Gastrocnemius medialis (tissue), 4 donors: ENCODE measurements around the gene PRICKLE2. TPM values are rescaled to one million over a fixed set of nuclear protein-coding genes. Genes with fewer than 3 reads are reported as not detected.

Source experiments
- ATAC-seq, 2 donors: fragments of 150-250 bp; one replicate each; pipeline ENCODE4 v1.9.1; 2016
- DNase-seq, 2 donors: peaks; one replicate each; pipeline ENCODE4 v3.0.0-alpha.2; 2019
- H3K27ac ChIP-seq, 4 donors: fragments of 200-600 bp; sonication (generic); 1 replicate in 1 of 4; 2 replicates in 3 of 4; pipeline ENCODE4 v1.5.1; 2016 to 2018; ENCODE audit warnings: mild to moderate bottlenecking in 2 of 4, moderate library complexity in 1 of 4
- H3K27me3 ChIP-seq, 3 donors: fragments of 200-600 bp; sonication (generic) in 2 of 3; 1 replicate in 1 of 3; 2 replicates in 2 of 3; pipeline versions ENCODE4 v1.5.1 to v1.6.0; 2016 to 2019; ENCODE audit warnings: mild to moderate bottlenecking in 1 of 3, moderate library complexity in 1 of 3
- H3K36me3 ChIP-seq, 2 donors: fragments of 200-600 bp; sonication (generic) in 1 of 2; one replicate each; pipeline ENCODE4 v1.5.1; 2017 to 2018
- H3K4me1 ChIP-seq, 2 donors: fragments of 200-600 bp; sonication (generic) in 1 of 2; one replicate each; pipeline ENCODE4 v1.5.1; 2016 to 2017; ENCODE audit warnings: mild to moderate bottlenecking in 2 of 2
- H3K4me3 ChIP-seq, 4 donors: fragments of 200-600 bp; sonication (generic) in 3 of 4; 1 replicate in 1 of 4; 2 replicates in 3 of 4; pipeline ENCODE4 v1.5.1; 2016 to 2019; ENCODE audit warnings: mild to moderate bottlenecking in 2 of 4
- H3K9me3 ChIP-seq, 3 donors: fragments of 200-600 bp; sonication (generic) in 2 of 3; 1 replicate in 1 of 3; 2 replicates in 2 of 3; pipeline ENCODE4 v1.5.1; 2016 to 2019
- POLR2A ChIP-seq, 2 donors: fragments of 450-650 bp; IDR thresholded peaks; one replicate each; pipeline ENCODE4 v1.6.1; 2017; ENCODE audit warnings: antibody characterized with exemption in 2 of 2, mild to moderate bottlenecking in 2 of 2, moderate library complexity in 2 of 2
- in situ Hi-C, 4 donors: fragments of 200-750 bp; cut with MboI; loops; one replicate each; pipeline versions ENCODE4 v1.15.0 to v1.8.0; 2017; ENCODE audit warnings: low sequenced_read_pairs in 4 of 4
- intact Hi-C: fragments of 100-400 bp; cut with DNase I; formaldehyde crosslinking; loops from one replicate; pipeline ENCODE4 v1.15.1; 2023; ENCODE audit warnings: low total_unique reads
- total RNA-seq, 4 donors: library from RNA; depleted of rRNA; stranded (reverse); fragments of >200 nt; gene quantifications; one replicate each; pipeline versions ENCODE4 v1.1.0 to v1.2.3, GENCODE V29; 2016
- TF ChIP-seq, protein P1 (sequence below), 5 experiments: fragments of 450-650 bp in 3 of 5; fragments of 200-600 bp in 2 of 5; sonication (generic) in 2 of 5; IDR thresholded peaks in 4 of 5; conservative IDR thresholded peaks in 1 of 5; 1 replicate in 4 of 5; 2 replicates in 1 of 5; pipeline ENCODE4 v1.5.1; 2016 to 2019; ENCODE audit warnings: antibody characterized with exemption in 5 of 5, mild to moderate bottlenecking in 3 of 5, moderate library complexity in 3 of 5

Gene PRICKLE2
- total RNA-seq, 4 donors from 2014 or later = 3.6 to 6.7 (median 4.6) TPM

DNA sequence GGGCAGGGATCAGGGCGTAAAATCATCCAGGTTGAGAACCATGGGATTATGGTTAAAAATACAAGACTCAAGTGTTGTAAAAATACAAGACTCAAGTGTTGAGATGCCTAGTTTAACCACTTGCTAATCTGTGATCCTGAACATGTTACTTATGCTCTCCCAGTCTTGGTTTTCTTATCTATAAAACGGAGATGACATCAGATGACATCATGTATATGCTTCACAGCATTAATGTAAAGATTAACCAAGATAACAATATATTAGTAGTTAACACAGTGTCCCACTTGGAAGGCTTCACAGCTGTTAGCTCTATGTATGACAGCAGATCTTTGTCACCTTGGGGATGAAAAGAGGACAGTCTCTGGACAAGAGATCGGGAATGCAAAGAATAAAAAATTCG, 96.2 kb downstream of the PRICKLE2 start:
- no peak for ATAC-seq
- Histone ChIP-seq H3K4me1 (no peaks in the 10 kb centered on the region), H3K27ac (no peak overlapping the region), H3K9me3 (no peaks in the 10 kb centered on the region), H3K36me3 (no peaks in the 10 kb centered on the region), H3K27me3 (no peaks in the 10 kb centered on the region), H3K4me3 (no peak overlapping the region)
- in situ Hi-C loops (no loop called here), intact Hi-C loops (no loop called here)
- DNase-seq = no peak
- no peak for TF ChIP-seq POLR2A (IDR thresholded peaks at IDR 0.05)
- TF ChIP-seq, protein P1, sequence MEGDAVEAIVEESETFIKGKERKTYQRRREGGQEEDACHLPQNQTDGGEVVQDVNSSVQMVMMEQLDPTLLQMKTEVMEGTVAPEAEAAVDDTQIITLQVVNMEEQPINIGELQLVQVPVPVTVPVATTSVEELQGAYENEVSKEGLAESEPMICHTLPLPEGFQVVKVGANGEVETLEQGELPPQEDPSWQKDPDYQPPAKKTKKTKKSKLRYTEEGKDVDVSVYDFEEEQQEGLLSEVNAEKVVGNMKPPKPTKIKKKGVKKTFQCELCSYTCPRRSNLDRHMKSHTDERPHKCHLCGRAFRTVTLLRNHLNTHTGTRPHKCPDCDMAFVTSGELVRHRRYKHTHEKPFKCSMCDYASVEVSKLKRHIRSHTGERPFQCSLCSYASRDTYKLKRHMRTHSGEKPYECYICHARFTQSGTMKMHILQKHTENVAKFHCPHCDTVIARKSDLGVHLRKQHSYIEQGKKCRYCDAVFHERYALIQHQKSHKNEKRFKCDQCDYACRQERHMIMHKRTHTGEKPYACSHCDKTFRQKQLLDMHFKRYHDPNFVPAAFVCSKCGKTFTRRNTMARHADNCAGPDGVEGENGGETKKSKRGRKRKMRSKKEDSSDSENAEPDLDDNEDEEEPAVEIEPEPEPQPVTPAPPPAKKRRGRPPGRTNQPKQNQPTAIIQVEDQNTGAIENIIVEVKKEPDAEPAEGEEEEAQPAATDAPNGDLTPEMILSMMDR (IDR thresholded peaks at IDR 0.05 in 4 of 5, conservative IDR thresholded peaks at IDR 0.05 in 1 of 5) = no peak

DNA sequence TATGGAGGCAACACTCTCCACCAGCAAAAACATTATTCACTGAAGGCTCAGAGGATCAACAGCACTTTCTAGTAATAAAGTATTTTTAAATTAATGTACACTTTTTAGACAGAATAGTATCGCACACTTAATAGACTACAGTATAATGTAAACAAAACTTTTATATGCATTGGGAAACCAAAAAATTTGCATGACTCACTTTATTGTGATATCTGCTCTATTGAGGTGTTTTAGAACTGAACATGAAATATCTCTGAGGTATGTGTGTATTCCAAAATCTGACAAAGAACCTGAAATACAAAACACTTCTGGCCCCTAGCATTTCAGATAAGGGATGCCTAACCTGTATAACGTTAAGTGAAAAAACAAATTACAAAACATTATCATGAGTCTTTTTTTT, 99.7 kb downstream of the PRICKLE2 start:
- H3K4me3 ChIP-seq = no peak overlapping the region
- intact Hi-C loops = no loop called here

DNA sequence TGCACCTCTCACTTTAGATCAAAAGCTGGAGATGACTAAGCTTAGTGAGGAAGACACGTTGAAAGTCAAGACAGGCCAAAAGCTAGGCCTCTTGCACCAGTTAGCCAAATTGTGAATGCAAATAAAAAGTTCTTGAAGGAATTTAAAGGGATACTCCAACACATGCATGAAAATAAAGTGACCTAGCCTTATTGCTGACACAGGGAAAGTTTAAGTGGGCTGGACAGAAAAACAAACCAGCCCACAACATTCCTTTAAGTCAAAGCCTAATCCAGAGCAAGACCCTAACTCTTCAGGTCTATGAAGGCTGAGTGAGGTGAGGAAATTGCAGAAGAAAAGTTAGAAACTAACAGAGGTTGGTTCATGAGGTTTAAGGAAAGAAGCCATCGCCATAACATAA, 101.3 kb downstream of the PRICKLE2 start:
- H3K9me3 ChIP-seq = no peaks in the 10 kb centered on the region
- no peak for DNase-seq
- TF ChIP-seq, protein P1 (IDR thresholded peaks at IDR 0.05 in 4 of 5, conservative IDR thresholded peaks at IDR 0.05 in 1 of 5) = no peak
- TF ChIP-seq POLR2A (IDR thresholded peaks at IDR 0.05) = no peak
- ATAC-seq = no peak
- in situ Hi-C loops = no loop called here
- no peaks in the 10 kb centered on the region for H3K4me1 ChIP-seq
- H3K27me3 ChIP-seq = no peaks in the 10 kb centered on the region
- H3K27ac ChIP-seq = no peak overlapping the region
- intact Hi-C loops = no loop called here
- no peaks in the 10 kb centered on the region for H3K36me3 ChIP-seq
- no peak overlapping the region for H3K4me3 ChIP-seq

More for the DNA sequence above, 99.7 kb downstream of the PRICKLE2 start:
- in situ Hi-C loops = no loop called here
- Histone ChIP-seq H3K27ac (no peak overlapping the region), H3K4me1 (no peaks in the 10 kb centered on the region), H3K9me3 (no peaks in the 10 kb centered on the region), H3K27me3 (no peaks in the 10 kb centered on the region), H3K36me3 (no peaks in the 10 kb centered on the region)
- ATAC-seq (no peak), DNase-seq (no peak)
- TF ChIP-seq, protein P1 (IDR thresholded peaks at IDR 0.05 in 4 of 5, conservative IDR thresholded peaks at IDR 0.05 in 1 of 5) = no peak
- no peak for TF ChIP-seq POLR2A (IDR thresholded peaks at IDR 0.05)

DNA sequence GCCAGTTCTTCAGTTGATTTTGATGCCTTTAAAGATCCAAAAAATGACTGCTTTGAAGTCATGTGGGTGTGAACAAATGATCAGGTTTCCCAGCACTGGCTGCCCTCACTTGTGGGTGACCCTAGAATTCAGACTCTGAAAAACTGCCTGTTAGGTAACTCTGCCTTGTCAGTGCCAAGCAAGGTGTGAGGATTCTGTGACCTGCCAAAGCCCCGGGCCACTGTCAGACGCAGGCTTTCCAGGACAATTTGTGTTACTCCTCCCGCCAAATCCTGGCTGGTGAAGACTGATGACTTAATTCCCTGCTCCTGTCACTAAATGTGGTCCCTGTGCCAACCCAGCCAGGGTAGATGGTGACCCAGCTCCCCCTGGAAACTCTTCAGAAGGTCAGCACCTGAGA, 102.8 kb downstream of the PRICKLE2 start:
- DNase-seq (no peak), ATAC-seq (no peak)
- in situ Hi-C loops = no loop called here
- Histone ChIP-seq H3K36me3 (no peaks in the 10 kb centered on the region), H3K4me1 (no peaks in the 10 kb centered on the region), H3K9me3 (no peaks in the 10 kb centered on the region), H3K27ac (no peak overlapping the region), H3K4me3 (no peak overlapping the region), H3K27me3 (no peaks in the 10 kb centered on the region)
- intact Hi-C loops = no loop called here
- TF ChIP-seq POLR2A (IDR thresholded peaks at IDR 0.05) = no peak
- TF ChIP-seq, protein P1 (IDR thresholded peaks at IDR 0.05 in 4 of 5, conservative IDR thresholded peaks at IDR 0.05 in 1 of 5) = no peak

DNA sequence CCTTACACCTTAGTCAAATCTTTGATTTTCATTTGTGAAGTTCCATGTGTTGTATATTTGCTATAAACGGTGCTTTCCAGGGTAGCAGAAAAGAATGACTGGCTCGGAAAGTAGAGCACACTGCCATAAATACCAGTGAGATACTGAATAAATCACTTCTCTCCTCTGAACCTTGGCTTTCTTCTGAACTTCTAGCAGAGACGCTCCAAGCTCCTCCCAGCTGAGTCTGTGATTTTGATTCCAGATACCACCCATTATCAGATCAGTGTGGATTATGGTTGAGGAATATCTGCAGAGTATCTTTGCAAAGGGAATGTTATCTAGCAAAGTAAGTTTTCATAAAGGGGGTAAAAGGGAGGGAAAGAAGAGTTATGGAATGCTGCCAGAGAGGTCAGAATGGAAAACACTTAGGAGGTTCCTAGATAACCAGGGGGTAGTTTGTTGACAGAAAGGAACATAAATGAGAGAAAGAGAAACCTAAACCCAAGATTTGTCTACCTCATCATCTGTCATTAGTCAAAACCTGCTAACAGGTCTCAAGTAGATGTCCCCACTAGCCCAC, 103.4 kb downstream of the PRICKLE2 start:
- intact Hi-C loops (no loop called here), in situ Hi-C loops (no loop called here)
- H3K4me3 ChIP-seq = no peak overlapping the region
- H3K27me3 ChIP-seq = no peaks in the 10 kb centered on the region
- H3K4me1 ChIP-seq = no peaks in the 10 kb centered on the region
- ATAC-seq = no peak
- no peak for DNase-seq
- no peaks in the 10 kb centered on the region for H3K36me3 ChIP-seq
- no peaks in the 10 kb centered on the region for H3K9me3 ChIP-seq
- no peak overlapping the region for H3K27ac ChIP-seq
- TF ChIP-seq POLR2A (IDR thresholded peaks at IDR 0.05) = no peak
